Measurements from ENCODE around the gene ZBTB8A. TPM values are rescaled to one million over a fixed set of nuclear protein-coding genes. Genes with fewer than 3 reads are reported as not detected.

Gene ZBTB8A
- total and polyA plus RNA-seq, 2 experiments from 2014 or later: 4.4 to 5.7 TPM

GRCh38 chr1:32507021-32507420 lies 32.2 kb upstream of the ZBTB8A start:
- H3K9me3 ChIP-seq (ENCODE audit: low read depth): no peaks in the 10 kb centered on the region
- H3K27ac ChIP-seq: no peak overlapping the region
- no peaks in the 10 kb centered on the region for H3K27me3 ChIP-seq
- H3K4me1 ChIP-seq (ENCODE audit: low read depth): no peaks in the 10 kb centered on the region
- no peaks in the 10 kb centered on the region for H3K36me3 ChIP-seq
- no peak overlapping the region for H3K4me3 ChIP-seq
- no peak for TF ChIP-seq CTCF (IDR thresholded peaks at IDR 0.05; ENCODE audit: low read depth, low read length)
- no peak for DNase-seq (ENCODE audit: low read depth in 1 of 2, low spot score in 1 of 2)

GRCh38 chr1:32508761-32509160 lies 30.5 kb upstream of the ZBTB8A start:
- Histone ChIP-seq H3K27me3 (no peaks in the 10 kb centered on the region), H3K36me3 (no peaks in the 10 kb centered on the region), H3K4me1 (ENCODE audit: low read depth) (no peaks in the 10 kb centered on the region), H3K27ac (no peak overlapping the region), H3K4me3 (no peak overlapping the region), H3K9me3 (ENCODE audit: low read depth) (no peaks in the 10 kb centered on the region)
- no peak for DNase-seq (ENCODE audit: low read depth in 1 of 2, low spot score in 1 of 2)
- TF ChIP-seq CTCF (IDR thresholded peaks at IDR 0.05; ENCODE audit: low read depth, low read length): no peak

- H3K4me1 ChIP-seq (ENCODE audit: low read depth): no peaks in the 10 kb centered on the region
- H3K27me3 ChIP-seq: no peaks in the 10 kb centered on the region
- no peak overlapping the region for H3K4me3 ChIP-seq
- DNase-seq (ENCODE audit: low read depth in 1 of 2, low spot score in 1 of 2): no peak
- H3K36me3 ChIP-seq: no peaks in the 10 kb centered on the region
- H3K9me3 ChIP-seq (ENCODE audit: low read depth): no peaks in the 10 kb centered on the region
- no peak for TF ChIP-seq CTCF (IDR thresholded peaks at IDR 0.05; ENCODE audit: low read depth, low read length)
- H3K27ac ChIP-seq: no peak overlapping the region
These were observed 29.3 kb upstream of the ZBTB8A start for GRCh38 chr1:32509939-32510338.

DNA sequence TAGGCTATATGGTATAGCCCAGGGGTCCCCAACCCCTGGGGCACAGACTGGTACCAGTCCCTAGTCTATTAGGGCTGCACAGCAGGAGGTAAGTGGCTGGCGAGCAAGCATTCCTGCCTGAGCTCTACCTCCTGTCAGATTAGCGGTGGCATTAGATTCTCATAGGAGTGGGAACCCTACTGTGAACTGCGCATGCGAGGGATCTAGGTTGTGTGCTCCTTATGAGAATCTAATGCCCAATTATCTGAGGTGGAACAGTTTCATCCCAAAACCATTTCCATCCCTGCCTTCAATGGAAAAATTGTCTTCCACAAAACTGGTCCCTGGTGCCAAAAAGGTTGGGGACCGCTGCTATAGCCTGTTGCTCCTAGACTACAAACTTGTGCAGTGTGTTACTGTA lies 22.8 kb upstream of the ZBTB8A start:
- no peaks in the 10 kb centered on the region for H3K4me1 ChIP-seq (ENCODE audit: low read depth)
- H3K27me3 ChIP-seq: no peaks in the 10 kb centered on the region
- no peak for DNase-seq (ENCODE audit: low read depth in 1 of 2, low spot score in 1 of 2)
- no peak overlapping the region for H3K27ac ChIP-seq
- H3K4me3 ChIP-seq: no peak overlapping the region
- TF ChIP-seq CTCF (IDR thresholded peaks at IDR 0.05; ENCODE audit: low read depth, low read length): no peak
- H3K9me3 ChIP-seq (ENCODE audit: low read depth): no peaks in the 10 kb centered on the region
- H3K36me3 ChIP-seq: no peaks in the 10 kb centered on the region

- H3K36me3 ChIP-seq: no peaks in the 10 kb centered on the region
- H3K27me3 ChIP-seq: no peaks in the 10 kb centered on the region
- no peak for TF ChIP-seq CTCF (IDR thresholded peaks at IDR 0.05; ENCODE audit: low read depth, low read length)
- no peak for DNase-seq (ENCODE audit: low read depth in 1 of 2, low spot score in 1 of 2)
- no peak overlapping the region for H3K27ac ChIP-seq
- H3K9me3 ChIP-seq (ENCODE audit: low read depth): no peaks in the 10 kb centered on the region
- no peak overlapping the region for H3K4me3 ChIP-seq
- no peaks in the 10 kb centered on the region for H3K4me1 ChIP-seq (ENCODE audit: low read depth)
These were observed 20.3 kb upstream of the ZBTB8A start for GRCh38 chr1:32518976-32519375.

GRCh38 chr1:32521165-32521564 lies 18.1 kb upstream of the ZBTB8A start:
- H3K27ac ChIP-seq: no peak overlapping the region
- H3K36me3 ChIP-seq: no peaks in the 10 kb centered on the region
- H3K9me3 ChIP-seq (ENCODE audit: low read depth): no peaks in the 10 kb centered on the region
- H3K4me1 ChIP-seq (ENCODE audit: low read depth): no peaks in the 10 kb centered on the region
- TF ChIP-seq CTCF (IDR thresholded peaks at IDR 0.05; ENCODE audit: low read depth, low read length): no peak
- no peak overlapping the region for H3K4me3 ChIP-seq
- no peak for DNase-seq (ENCODE audit: low read depth in 1 of 2, low spot score in 1 of 2)
- H3K27me3 ChIP-seq: no peaks in the 10 kb centered on the region

Data from cardiac muscle cell (in vitro differentiated cells and primary cell).